ENCODE data around the gene PTPRD.

The PTPRD gene

DNA sequence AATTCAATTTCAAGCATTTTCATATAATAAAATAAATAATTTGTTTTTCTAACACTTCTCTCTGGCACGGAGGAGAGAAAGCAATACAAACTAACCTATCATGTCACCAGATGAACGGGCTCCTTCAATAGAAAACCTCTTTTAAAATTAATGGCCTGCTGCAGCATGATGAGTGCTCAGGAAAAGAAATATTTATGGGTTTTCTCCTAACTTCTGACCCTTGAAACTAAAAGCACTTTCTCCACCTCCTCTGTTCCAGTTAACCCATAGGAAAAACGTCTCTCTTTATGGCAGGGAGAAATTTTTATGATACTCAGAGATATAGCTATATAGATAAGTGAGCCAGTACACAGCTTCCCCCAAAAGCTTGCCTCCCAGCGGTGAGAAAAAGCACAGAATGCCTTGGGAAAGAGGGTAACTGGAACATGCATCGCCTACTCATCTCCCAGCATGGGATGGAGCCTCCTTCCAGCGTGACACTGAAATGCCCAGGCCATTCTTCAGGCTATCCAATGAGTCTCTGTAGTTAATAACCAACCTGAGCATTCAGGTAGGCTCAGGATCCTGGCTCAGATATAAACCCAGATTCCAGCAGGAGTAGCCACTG lies 1850.2 kb downstream of the PTPRD start:
- no peak overlapping the region for H3K9ac ChIP-seq (ENCODE audit: low read depth, low read length)
- H3K36me3 ChIP-seq (ENCODE audit: insufficient read depth, low read length): no peaks in the 10 kb centered on the region
- H3K9me3 ChIP-seq (ENCODE audit: control insufficient read depth, insufficient read depth, low read length): no peaks in the 10 kb centered on the region
- no peaks in the 10 kb centered on the region for H3K4me1 ChIP-seq (ENCODE audit: insufficient read depth, low read length)

DNA sequence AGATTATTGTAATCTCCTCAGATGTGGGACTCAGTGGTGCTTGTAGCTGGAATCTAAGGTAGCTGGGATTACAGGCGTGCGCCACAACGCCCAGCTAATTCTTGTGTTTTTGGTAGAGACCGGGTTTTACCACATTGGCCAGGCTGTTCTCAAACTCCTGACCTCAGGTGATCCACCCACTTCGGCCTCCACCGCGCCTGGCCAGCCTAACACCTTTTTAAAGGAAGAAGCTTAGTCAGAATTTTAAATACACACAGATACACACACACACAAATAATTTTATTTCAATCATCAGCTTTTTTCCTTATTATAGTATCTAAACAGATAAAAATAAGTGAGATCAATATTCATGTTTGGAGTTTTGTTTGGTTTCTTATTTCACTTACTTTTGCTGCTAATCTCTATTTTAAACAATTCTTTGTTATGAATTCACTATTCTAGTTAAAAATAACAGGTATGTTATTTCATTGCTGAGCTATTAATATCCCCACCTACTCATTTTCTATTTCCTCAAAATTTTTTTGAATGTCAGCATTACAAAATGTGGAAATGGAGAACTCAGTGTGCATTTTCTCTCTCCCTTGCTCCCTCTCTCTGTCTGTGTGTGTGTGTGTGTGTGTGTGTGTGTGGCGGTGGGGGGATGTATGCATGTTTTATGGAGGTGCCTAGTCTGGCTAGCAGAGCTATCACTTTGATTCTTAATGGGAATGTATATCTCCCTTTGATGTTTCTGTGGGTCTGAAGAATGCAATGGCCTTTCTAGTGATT lies 1852.6 kb downstream of the PTPRD start:
- Histone ChIP-seq H3K9me3 (ENCODE audit: control insufficient read depth, insufficient read depth, low read length) (no peaks in the 10 kb centered on the region), H3K4me1 (ENCODE audit: insufficient read depth, low read length) (0 out of 2 replicates have a peak, but pooled peaks cover 4% of the 10 kb centered on the region), H3K9ac (ENCODE audit: low read depth, low read length) (no peak overlapping the region), H3K36me3 (ENCODE audit: insufficient read depth, low read length) (no peaks in the 10 kb centered on the region)

GRCh38 chr9:8757881-8758280 lies 1854.9 kb downstream of the PTPRD start:
- no peaks in the 10 kb centered on the region for H3K36me3 ChIP-seq (ENCODE audit: insufficient read depth, low read length)
- H3K4me1 ChIP-seq (ENCODE audit: insufficient read depth, low read length): 0 out of 2 replicates have a peak, but pooled peaks cover 4% of the 10 kb centered on the region
- H3K9me3 ChIP-seq (ENCODE audit: control insufficient read depth, insufficient read depth, low read length): no peaks in the 10 kb centered on the region; the same call in 1 of the 2 replicates
- no peak overlapping the region for H3K9ac ChIP-seq (ENCODE audit: low read depth, low read length)

GRCh38 chr9:8754751-8755150 lies 1858.1 kb downstream of the PTPRD start:
- no peak overlapping the region for H3K9ac ChIP-seq (ENCODE audit: low read depth, low read length)
- H3K36me3 ChIP-seq (ENCODE audit: insufficient read depth, low read length): no peaks in the 10 kb centered on the region
- no peaks in the 10 kb centered on the region; the same call in 1 of the 2 replicates for H3K9me3 ChIP-seq (ENCODE audit: control insufficient read depth, insufficient read depth, low read length)
- peaks cover 28% of the 10 kb centered on the region for H3K4me1 ChIP-seq (ENCODE audit: insufficient read depth, low read length)

GRCh38 chr9:8751406-8751930 lies 1861.3 kb downstream of the PTPRD start:
- no peaks in the 10 kb centered on the region; the same call in 1 of the 2 replicates for H3K9me3 ChIP-seq (ENCODE audit: control insufficient read depth, insufficient read depth, low read length)
- H3K9ac ChIP-seq (ENCODE audit: low read depth, low read length): no peak overlapping the region
- H3K36me3 ChIP-seq (ENCODE audit: insufficient read depth, low read length): no peaks in the 10 kb centered on the region
- peaks cover 28% of the 10 kb centered on the region for H3K4me1 ChIP-seq (ENCODE audit: insufficient read depth, low read length)

DNA sequence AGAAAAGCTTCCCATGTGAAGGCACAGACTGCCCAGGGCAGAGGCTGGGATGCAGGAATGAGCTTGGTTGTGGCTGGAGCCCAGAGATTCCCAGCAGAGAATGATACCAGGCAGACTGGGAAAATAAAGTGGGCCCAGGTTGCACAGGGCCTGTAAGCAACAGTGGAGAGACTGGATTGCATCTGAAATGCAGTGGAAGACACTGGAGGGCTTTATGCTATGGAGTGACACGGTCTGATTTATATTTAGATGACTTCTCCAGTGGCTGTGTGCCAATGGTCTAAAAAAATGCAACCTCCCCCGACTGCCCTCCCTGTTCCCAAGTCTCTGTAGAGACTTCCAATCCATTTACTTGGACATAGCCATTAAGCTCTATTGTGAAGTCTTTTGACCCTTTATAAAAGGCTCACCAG lies 1862.2 kb downstream of the PTPRD start:
- no peaks in the 10 kb centered on the region for H3K36me3 ChIP-seq (ENCODE audit: insufficient read depth, low read length)
- H3K9ac ChIP-seq (ENCODE audit: low read depth, low read length): no peak overlapping the region
- no peaks in the 10 kb centered on the region; the same call in 1 of the 2 replicates for H3K9me3 ChIP-seq (ENCODE audit: control insufficient read depth, insufficient read depth, low read length)
- H3K4me1 ChIP-seq (ENCODE audit: insufficient read depth, low read length): peaks cover 24% of the 10 kb centered on the region

DNA sequence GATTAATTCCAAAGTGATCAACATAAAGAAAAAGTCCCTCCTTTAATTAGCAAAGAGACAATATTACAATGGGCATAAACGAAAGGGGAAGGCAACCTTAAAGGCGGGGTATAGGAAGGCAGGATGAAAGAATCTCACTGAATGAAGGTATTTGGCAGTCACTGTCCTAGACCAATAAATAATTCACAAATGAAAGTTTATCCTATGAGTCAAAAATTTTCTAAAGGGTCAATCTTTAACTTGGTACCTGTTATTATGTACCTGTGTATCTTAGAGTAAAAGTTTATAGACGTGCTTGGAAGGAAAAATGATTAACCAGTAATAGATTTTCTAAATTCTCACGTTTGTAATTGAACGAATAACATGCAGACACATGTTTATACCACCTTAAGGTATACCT lies 1867.5 kb downstream of the PTPRD start:
- Histone ChIP-seq H3K4me1 (ENCODE audit: insufficient read depth, low read length) (peaks cover 2% of the 10 kb centered on the region; the same call in 1 of the 2 replicates), H3K9me3 (ENCODE audit: control insufficient read depth, insufficient read depth, low read length) (no peaks in the 10 kb centered on the region), H3K36me3 (ENCODE audit: insufficient read depth, low read length) (no peaks in the 10 kb centered on the region)

GRCh38 chr9:8738945-8739344 lies 1873.9 kb downstream of the PTPRD start:
- Histone ChIP-seq H3K36me3 (ENCODE audit: insufficient read depth, low read length) (no peaks in the 10 kb centered on the region), H3K9me3 (ENCODE audit: control insufficient read depth, insufficient read depth, low read length) (no peaks in the 10 kb centered on the region), H3K4me1 (ENCODE audit: insufficient read depth, low read length) (peaks cover 17% of the 10 kb centered on the region), H3K9ac (ENCODE audit: low read depth, low read length) (no peak overlapping the region)

More for the DNA sequence above, 1867.5 kb downstream of the PTPRD start:
- no peak overlapping the region for H3K9ac ChIP-seq (ENCODE audit: low read depth, low read length)

DNA sequence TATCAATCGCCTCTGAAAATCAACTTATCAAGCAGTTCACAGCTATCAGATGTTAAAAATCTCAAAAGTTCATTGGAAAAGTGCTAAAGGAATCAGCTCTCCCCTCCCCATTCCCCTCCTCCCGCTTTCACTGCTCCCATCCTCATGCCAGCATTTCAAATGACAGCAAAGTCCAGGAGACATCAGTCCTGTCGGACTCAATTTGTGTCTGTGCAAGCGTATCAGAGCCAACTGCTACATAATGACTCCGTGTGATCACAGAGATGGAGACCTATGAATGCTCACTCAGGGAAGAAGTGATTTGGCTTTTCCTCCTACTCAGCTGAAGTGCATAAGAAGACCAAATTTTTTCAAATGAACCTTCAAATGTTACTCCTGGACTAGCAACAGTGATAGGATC lies 1876.0 kb downstream of the PTPRD start:
- H3K9me3 ChIP-seq (ENCODE audit: control insufficient read depth, insufficient read depth, low read length): no peaks in the 10 kb centered on the region
- H3K36me3 ChIP-seq (ENCODE audit: insufficient read depth, low read length): no peaks in the 10 kb centered on the region
- peaks cover 27% of the 10 kb centered on the region for H3K4me1 ChIP-seq (ENCODE audit: insufficient read depth, low read length)
- H3K9ac ChIP-seq (ENCODE audit: low read depth, low read length): no peak overlapping the region

DNA sequence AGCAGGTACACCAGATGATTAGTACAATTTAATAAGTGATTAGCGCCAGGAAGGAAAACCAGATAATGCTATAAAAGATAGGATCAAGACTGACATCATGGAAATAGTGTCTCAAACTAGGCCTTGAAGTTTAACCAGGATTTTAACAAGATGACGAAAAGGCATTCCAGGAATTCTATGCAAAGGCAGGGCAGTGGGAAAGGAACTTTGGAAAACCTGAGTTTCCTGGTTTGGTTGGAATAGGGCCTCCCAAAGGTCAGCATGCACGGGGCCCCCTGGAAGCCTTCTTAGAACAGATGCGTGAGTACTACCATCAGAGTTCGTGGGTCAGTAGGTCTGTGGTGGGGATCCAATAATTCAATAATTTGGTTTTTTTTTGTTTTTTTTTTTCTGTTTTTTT lies 1878.0 kb downstream of the PTPRD start:
- Histone ChIP-seq H3K4me1 (ENCODE audit: insufficient read depth, low read length) (peaks cover 27% of the 10 kb centered on the region), H3K9ac (ENCODE audit: low read depth, low read length) (no peak overlapping the region), H3K9me3 (ENCODE audit: control insufficient read depth, insufficient read depth, low read length) (no peaks in the 10 kb centered on the region), H3K36me3 (ENCODE audit: insufficient read depth, low read length) (no peaks in the 10 kb centered on the region)

- H3K9me3 ChIP-seq (ENCODE audit: control insufficient read depth, insufficient read depth, low read length): no peaks in the 10 kb centered on the region
- peaks cover 24% of the 10 kb centered on the region for H3K4me1 ChIP-seq (ENCODE audit: insufficient read depth, low read length)
- H3K36me3 ChIP-seq (ENCODE audit: insufficient read depth, low read length): no peaks in the 10 kb centered on the region
- peak overlapping the region; percentile 9; the same call in 1 of the 2 replicates for H3K9ac ChIP-seq (ENCODE audit: low read depth, low read length)
Observed at GRCh38 chr9:8733131-8733954, 1879.5 kb downstream of the PTPRD start.

GRCh38 chr9:8732367-8733075 lies 1880.3 kb downstream of the PTPRD start:
- Histone ChIP-seq H3K9me3 (ENCODE audit: control insufficient read depth, insufficient read depth, low read length) (no peaks in the 10 kb centered on the region), H3K4me1 (ENCODE audit: insufficient read depth, low read length) (peaks cover 24% of the 10 kb centered on the region), H3K36me3 (ENCODE audit: insufficient read depth, low read length) (no peaks in the 10 kb centered on the region), H3K9ac (ENCODE audit: low read depth, low read length) (no peak overlapping the region)

DNA sequence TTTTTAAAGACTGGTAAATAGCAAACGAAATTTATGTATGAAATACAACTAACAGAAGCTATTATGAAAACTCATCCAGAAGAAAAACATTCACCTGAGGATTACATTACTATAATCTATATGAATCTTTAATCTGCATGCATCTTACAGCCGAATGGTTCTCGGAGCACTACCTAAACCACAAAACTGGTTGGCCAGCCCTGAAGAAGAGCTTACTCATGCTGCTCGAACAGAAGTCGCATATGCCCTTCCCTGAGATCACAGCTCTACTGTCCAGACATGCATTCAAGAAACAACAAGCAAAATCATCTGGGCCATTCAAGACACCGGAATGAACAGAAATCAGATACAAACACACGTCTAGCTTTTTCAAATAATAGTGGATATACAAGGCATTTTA lies 1882.2 kb downstream of the PTPRD start:
- H3K4me1 ChIP-seq (ENCODE audit: insufficient read depth, low read length): peaks cover 24% of the 10 kb centered on the region
- no peaks in the 10 kb centered on the region for H3K36me3 ChIP-seq (ENCODE audit: insufficient read depth, low read length)
- H3K9me3 ChIP-seq (ENCODE audit: control insufficient read depth, insufficient read depth, low read length): no peaks in the 10 kb centered on the region
- H3K9ac ChIP-seq (ENCODE audit: low read depth, low read length): no peak overlapping the region

GRCh38 chr9:8728910-8729309 lies 1883.9 kb downstream of the PTPRD start:
- no peak overlapping the region for H3K9ac ChIP-seq (ENCODE audit: low read depth, low read length)
- no peaks in the 10 kb centered on the region for H3K36me3 ChIP-seq (ENCODE audit: insufficient read depth, low read length)
- no peaks in the 10 kb centered on the region for H3K9me3 ChIP-seq (ENCODE audit: control insufficient read depth, insufficient read depth, low read length)
- peaks cover 10% of the 10 kb centered on the region for H3K4me1 ChIP-seq (ENCODE audit: insufficient read depth, low read length)
